ENCODE data around the gene CERS2. TPM values are rescaled to one million over a fixed set of nuclear protein-coding genes. Genes with fewer than 3 reads are reported as not detected.
A peak's percentile ranks its signal among the peaks of the same experiment; 100 is the strongest.

The CERS2 gene
- total RNA-seq, 1 donor from 2014 or later = 71.6 TPM

DNA sequence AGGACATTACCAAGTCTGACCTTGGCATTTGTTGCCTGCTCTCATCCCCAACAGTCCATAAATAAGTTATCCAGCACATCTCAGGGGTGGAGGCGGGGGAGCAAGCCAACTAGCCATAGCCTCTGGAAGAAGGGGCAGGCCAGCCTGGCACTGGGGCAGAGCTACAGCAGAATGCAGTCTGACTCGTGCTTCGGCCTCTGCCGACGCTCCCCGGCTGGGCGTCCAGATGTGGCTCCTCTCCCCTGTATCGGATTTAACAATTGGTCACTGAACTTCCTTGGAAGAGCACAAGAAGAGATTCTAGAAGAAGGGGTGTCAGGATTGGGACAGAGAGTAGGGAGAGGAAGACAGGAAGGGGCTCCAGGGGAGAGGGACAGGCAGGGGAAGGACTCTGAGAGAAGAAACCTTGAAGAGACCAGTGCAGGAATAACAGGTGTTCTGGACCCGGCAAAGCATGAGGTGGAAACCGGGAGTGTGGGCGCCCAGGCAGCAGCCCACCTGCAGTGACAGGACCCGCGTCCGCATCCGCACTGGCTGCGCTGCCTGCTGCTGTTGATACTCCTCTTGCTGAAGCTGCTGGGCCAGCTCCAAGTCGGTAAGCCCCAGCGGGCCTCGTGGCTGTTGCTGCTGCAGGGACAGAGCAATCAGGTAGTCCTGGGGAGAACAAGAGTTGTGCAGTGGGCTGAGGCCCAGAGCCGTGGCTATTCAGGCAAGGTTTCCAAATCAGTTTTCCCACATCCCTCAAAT is 22.7 kb upstream of the CERS2 start:
- DNase-seq = no peak

GRCh38 chr1:150995896-150996295 is 21.3 kb upstream of the CERS2 start:
- DNase-seq = peak; percentile 48

DNA sequence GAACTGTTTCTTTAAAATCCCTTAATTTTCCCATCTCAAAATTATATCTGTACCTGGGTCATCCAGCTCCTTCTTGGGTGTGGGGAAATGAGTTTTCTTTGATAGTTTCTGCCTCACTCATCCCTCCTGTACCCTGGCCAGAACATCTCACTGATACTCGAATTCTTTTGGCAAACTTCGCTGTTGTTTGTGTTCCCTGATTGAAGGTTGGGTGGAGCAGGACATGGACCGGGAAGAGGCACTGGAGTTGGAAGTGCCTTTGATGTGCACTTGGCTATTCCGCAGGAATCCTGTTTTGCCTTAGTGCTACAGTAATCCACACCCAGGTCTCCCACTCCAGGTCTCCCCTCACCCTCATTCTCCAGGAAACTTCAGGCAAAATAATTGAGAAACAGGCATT is 20.8 kb upstream of the CERS2 start:
- no peak for DNase-seq

DNA sequence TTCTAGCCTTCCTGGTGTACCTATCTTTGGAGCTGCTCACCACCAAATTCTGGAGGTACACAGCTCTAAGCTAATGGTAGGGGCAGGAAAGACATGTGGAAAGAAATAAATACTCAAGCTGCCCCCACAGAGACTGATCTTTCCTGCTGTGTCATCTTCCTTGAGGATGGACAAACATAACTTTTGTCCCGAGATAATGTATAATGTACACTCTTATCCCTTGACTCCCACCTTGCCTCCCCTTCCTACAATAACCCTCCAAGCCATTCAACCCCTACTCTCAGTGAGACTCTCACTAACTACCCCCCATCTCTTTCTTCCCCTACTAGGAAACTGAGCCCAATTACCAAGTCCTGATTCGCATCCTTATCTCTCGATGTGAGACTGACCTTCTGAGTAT is 19.6 kb upstream of the CERS2 start:
- no peak for DNase-seq

- no peak for DNase-seq
Observed at GRCh38 chr1:150992626-150993025, 18.0 kb upstream of the CERS2 start.

DNA sequence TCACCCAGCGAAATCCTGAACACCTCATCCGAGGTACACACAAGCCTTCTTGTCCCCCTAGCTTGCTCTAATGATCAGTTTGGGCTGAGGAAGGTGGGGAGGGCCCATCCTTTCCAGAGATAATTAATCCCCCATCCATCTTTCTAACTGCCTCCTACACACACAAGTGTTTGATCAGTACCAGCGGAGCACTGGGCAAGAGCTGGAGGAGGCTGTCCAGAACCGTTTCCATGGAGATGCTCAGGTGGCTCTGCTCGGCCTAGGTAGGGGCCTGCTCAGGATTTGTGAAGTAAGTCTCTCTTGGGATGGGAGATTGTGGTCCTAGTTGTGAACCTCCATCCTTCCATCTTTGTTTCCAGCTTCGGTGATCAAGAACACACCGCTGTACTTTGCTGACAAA is 13.3 kb upstream of the CERS2 start:
- no peak for DNase-seq

DNA sequence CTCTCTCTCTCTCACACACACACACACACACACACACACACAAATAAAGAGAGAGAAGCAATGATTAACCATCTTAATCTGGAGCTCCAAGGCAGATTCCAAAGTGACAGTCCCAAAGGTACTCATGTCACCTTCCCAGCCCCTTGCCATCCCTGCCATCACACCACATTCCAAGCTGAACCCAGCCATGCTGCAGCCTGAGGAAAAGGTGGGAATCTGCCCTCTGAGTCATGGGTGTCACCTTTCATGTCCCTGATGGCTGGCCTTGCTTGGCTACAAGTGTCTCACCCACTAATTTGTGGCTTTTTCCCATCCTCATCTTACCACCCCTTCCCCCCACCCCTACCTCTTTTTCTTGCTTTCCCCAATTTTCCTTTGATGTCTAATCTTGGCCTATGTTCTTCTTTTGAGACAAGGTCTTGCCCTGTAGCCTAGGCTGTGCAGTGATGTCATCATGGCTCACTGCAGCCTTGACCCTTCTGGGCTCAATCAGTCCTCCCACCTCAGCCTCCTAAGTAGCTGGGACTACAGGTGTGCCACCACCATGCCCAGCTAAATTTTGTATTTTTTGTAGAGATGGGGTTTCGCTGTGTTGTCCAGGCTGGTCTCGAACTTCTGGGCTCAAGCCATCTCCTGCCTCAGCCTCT is 10.7 kb upstream of the CERS2 start:
- DNase-seq = no peak

DNA sequence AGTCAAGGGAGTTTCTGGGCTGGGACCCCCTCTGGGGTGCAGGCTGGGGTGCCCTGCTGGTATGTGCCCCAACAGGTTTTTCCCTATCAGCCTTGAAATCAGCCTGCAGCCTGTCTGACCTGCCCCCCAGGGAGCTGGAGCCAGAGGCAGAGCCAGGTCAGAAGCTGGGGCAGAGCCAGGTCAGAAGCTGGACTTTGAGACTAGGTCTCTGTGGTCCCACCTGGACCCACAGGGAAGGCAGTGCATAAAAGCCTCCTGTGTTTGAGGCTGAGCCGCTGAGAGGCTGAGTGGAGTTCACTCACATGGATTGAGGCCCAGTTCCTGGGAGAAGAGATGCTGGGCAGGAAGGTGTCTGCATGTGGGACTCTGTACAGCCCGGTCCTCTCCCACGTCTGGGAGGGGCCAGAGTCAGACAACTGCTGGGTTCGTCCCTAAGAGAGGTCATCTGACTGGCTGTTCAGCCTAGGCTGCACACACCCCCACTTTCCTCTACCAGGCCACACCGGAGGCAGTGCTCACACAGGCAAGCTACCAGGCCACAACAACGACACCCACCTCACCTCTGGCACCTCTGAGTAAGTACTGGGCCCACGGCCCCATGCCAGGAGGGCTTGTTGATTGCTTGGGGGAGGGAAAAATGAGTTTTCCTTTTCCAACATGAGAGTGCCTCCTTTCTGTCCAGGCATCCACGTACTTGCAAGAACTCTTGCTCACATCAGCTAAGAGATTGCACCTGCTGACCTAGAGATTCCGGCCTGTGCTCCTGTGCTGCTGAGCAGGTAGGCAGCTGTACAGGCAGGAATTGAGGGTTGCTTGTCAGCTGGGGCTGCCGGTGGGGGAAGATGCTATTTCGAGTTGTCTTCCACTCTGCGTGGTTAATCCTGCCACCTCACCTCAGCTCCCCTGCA is 7.4 kb upstream of the CERS2 start, which contains the start of gene ANXA9:
Gene ANXA9 (plus strand): TSS at position 488 of the 908 bp plus-strand sequence. CDS start 814 bp downstream, outside the sequence.
- DNase-seq = no peak

DNA sequence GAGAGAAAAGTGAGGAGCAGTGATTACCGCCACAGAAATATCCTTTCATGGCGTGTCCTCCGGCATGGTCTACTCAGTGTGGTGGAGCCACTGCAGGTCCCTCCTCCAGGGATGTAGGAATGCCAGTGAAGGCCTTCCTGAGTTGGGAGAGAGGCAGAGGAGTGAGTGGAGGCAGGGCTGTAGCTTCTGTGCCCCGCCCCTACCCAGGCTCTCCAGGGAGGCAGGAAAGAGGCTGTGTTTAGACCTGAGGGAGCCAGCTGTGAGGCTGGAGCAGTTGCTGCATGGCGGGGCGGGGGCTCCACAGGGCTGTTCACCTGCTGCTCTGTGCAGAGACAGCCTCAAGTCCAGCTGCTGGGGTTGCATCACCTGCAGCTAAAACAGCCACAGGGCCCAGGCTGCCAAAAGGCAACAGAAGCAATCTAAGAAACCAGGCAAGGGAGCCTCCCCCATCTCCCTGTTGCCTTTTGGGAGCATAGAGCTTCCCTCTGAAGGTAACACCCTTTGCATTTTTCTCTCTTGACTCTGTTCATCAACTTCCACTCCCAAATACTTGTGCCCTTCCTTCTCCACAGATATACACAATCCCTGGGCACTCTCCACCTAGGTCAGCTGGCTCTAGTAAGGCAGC is 6.7 kb upstream of the CERS2 start:
- no peak for DNase-seq

GRCh38 chr1:150979092-150980056 is 4.7 kb upstream of the CERS2 start:
- DNase-seq = peak; percentile 95

GRCh38 chr1:150976879-150977694 is 2.5 kb upstream of the CERS2 start:
- peak; percentile 73 for DNase-seq

DNA sequence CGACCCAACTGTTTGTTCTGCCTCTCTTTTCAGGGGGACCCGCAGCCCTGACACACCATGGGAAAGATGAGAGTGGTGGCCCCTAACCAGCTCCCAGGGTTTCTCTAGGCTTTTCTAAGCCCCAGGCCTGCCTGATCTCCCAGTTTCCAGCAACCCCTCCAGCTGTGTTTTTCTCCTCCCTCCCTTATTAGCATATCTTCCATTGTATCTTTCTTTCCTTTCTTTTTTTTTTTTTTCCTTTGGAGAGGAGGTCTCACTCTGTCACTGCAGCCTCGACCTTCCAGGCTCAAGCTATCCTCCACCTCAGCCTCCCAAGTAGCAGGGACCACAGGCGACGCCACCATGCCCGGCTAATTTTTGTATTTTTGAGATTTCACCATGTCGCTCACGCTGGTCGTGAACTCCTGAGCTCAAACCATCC is 1.8 kb upstream of the CERS2 start:
- no peak for DNase-seq

- peak; percentile 59 for DNase-seq
Observed at GRCh38 chr1:150973836-150974579, 627 bp downstream of the CERS2 start.

GRCh38 chr1:150973258-150973835 is 1.3 kb downstream of the CERS2 start:
- no peak for DNase-seq

GRCh38 chr1:150972417-150972940 is 2.2 kb downstream of the CERS2 start:
- DNase-seq = no peak

- no peak for DNase-seq
Observed at GRCh38 chr1:150971583-150972416, 2.8 kb downstream of the CERS2 start.

DNA sequence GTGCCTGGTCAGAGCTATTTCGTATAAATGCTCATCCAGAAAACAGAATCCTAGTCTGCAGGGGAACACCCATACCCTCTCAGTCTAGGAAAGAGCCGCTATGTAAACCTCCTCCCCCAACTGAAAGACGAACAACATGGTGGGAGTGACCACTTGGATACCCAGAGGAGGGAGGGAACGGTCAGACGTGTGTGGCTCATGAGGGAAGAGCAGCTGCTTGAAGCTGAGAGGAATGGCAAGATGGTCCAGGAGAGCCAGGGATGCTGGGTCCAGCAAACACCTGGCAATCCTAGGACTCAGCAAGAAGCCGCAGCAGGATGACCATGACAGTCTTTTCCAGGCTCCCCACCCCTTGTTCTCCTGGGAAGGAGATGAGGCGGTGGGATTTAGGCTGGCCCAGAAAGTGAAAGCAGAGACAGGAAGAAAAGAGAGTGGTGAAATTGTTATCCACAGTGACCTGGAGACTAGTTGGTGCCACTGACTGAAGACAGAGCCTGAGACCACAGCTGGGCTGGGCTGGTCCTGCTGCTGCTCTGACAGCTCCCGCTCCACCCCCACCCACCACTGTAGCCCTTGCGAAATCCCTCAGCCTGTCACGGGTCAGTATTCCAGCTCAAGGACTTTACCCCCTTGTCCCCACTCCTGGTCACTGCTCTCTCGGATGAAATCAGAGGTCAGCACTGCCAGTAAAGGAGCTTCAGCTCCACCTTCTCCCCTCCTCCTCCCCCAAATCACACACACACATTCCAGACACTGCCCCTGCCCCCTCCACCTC is 3.6 kb downstream of the CERS2 start:
- DNase-seq = no peak

All from dermis blood vessel endothelial cell (primary cell).